Measurements from ENCODE around the gene PID1. TPM values are rescaled to one million over a fixed set of nuclear protein-coding genes. Genes with fewer than 3 reads are reported as not detected.

Gene PID1
- total RNA-seq, 1 experiment from 2014 or later, result not detected

DNA sequence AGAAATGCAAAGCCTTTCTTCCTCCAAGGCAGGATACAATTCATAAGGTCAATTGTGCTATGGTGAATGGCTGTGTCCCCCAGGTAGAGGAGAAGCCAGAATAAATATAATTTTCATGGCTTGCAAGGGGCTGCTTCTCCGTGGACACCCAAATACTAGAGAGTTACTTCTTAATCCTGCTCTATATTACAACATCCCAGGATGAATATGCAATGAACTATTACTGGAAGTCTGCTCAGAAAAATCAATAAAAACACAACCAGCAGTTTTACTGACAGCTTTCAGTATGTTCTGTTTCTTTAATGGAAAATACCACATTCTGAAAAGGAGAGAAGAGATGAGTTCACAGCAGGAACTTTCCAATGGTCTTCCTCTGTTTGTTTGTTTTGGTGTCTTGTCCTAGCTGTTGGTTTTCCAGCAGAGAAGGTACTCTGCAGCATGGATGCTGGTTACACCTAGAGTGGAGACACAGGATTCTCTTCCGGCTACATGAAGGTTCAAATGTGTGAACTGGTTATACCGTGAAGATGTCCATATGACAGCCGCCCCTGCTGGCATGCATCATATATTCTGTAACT, 213.0 kb downstream of the PID1 start:
- Histone ChIP-seq H3K4me2 (no peak overlapping the region), H3K4me3 (no peak overlapping the region), H3K36me3 (ENCODE audit: low read depth) (no peaks in the 10 kb centered on the region), H3F3A (ENCODE audit: insufficient read depth, low read depth) (no peaks in the 10 kb centered on the region), H3K9me3 (ENCODE audit: insufficient read depth, low read depth) (no peaks in the 10 kb centered on the region), H3K27me3 (ENCODE audit: insufficient read depth, low read depth) (no peaks in the 10 kb centered on the region), H3K79me2 (ENCODE audit: low read depth) (no peaks in the 10 kb centered on the region), H3K4me1 (replicated peaks; ENCODE audit: insufficient read depth) (no peaks in the 10 kb centered on the region), H3K27ac (no peak overlapping the region), H3K9me2 (ENCODE audit: insufficient read depth) (no peaks in the 10 kb centered on the region), H4K20me1 (ENCODE audit: insufficient read depth) (no peaks in the 10 kb centered on the region), H2AFZ (no peak overlapping the region)
- TF ChIP-seq, protein P1, sequence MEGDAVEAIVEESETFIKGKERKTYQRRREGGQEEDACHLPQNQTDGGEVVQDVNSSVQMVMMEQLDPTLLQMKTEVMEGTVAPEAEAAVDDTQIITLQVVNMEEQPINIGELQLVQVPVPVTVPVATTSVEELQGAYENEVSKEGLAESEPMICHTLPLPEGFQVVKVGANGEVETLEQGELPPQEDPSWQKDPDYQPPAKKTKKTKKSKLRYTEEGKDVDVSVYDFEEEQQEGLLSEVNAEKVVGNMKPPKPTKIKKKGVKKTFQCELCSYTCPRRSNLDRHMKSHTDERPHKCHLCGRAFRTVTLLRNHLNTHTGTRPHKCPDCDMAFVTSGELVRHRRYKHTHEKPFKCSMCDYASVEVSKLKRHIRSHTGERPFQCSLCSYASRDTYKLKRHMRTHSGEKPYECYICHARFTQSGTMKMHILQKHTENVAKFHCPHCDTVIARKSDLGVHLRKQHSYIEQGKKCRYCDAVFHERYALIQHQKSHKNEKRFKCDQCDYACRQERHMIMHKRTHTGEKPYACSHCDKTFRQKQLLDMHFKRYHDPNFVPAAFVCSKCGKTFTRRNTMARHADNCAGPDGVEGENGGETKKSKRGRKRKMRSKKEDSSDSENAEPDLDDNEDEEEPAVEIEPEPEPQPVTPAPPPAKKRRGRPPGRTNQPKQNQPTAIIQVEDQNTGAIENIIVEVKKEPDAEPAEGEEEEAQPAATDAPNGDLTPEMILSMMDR (conservative IDR thresholded peaks at IDR 0.05), result no peak
- TF ChIP-seq EZH2 (IDR thresholded peaks at IDR 0.05; ENCODE audit: low read depth), result no peak
- no TSS peak for BruUV-seq (replicated peaks)
- no peak for DNase-seq
- ChIA-PET POLR2A (ENCODE audit: unreplicated experiment) (no interaction called here), CTCF (interaction anchor here (0.7 kb wide), 1 partner anchor 734 kb away, joined by 4 read pairs; no protein-coding TSS in a partner anchor)
- intact Hi-C loops (cut with micrococcal nuclease; ENCODE audit: unreplicated experiment), result no loop called here

- ChIA-PET POLR2A (ENCODE audit: unreplicated experiment) (no interaction called here), CTCF (no interaction called here)
- Histone ChIP-seq H3F3A (ENCODE audit: insufficient read depth, low read depth) (no peaks in the 10 kb centered on the region), H3K4me1 (replicated peaks; ENCODE audit: insufficient read depth) (no peaks in the 10 kb centered on the region), H4K20me1 (ENCODE audit: insufficient read depth) (no peaks in the 10 kb centered on the region; the same call in 1 of the 2 replicates), H3K27ac (no peak overlapping the region), H3K79me2 (ENCODE audit: low read depth) (no peaks in the 10 kb centered on the region), H3K9me2 (ENCODE audit: insufficient read depth) (no peaks in the 10 kb centered on the region), H3K27me3 (ENCODE audit: insufficient read depth, low read depth) (no peaks in the 10 kb centered on the region), H3K4me2 (no peak overlapping the region), H3K9me3 (ENCODE audit: insufficient read depth, low read depth) (no peaks in the 10 kb centered on the region), H3K36me3 (ENCODE audit: low read depth) (no peaks in the 10 kb centered on the region), H3K4me3 (no peak overlapping the region), H2AFZ (no peak overlapping the region)
- intact Hi-C loops (cut with micrococcal nuclease; ENCODE audit: unreplicated experiment), result no loop called here
- TF ChIP-seq, protein P1 (conservative IDR thresholded peaks at IDR 0.05), result no peak
- no peak for TF ChIP-seq EZH2 (IDR thresholded peaks at IDR 0.05; ENCODE audit: low read depth)
- DNase-seq, result no peak
- no TSS peak for BruUV-seq (replicated peaks)
Measured at GRCh38 chr2:229054311-229054710, 216.8 kb downstream of the PID1 start.

- DNase-seq, result no peak
- POLR2A ChIA-PET (ENCODE audit: unreplicated experiment), result no interaction called here
- H3K9me2 ChIP-seq (ENCODE audit: insufficient read depth), result no peaks in the 10 kb centered on the region
- H3K27ac ChIP-seq, result no peak overlapping the region
- intact Hi-C loops (cut with micrococcal nuclease; ENCODE audit: unreplicated experiment), result no loop called here
- H3K36me3 ChIP-seq (ENCODE audit: low read depth), result no peaks in the 10 kb centered on the region
- H3K79me2 ChIP-seq (ENCODE audit: low read depth), result no peaks in the 10 kb centered on the region
- CTCF ChIA-PET, result no interaction called here
- no TSS peak for BruUV-seq (replicated peaks)
- no peaks in the 10 kb centered on the region for H3K4me1 ChIP-seq (replicated peaks; ENCODE audit: insufficient read depth)
- H3K27me3 ChIP-seq (ENCODE audit: insufficient read depth, low read depth), result no peaks in the 10 kb centered on the region
- no peak overlapping the region for H3K4me3 ChIP-seq
- no peak for TF ChIP-seq EZH2 (IDR thresholded peaks at IDR 0.05; ENCODE audit: low read depth)
- TF ChIP-seq, protein P1 (conservative IDR thresholded peaks at IDR 0.05), result no peak
- H3K4me2 ChIP-seq, result no peak overlapping the region
- H2AFZ ChIP-seq, result no peak overlapping the region
- H4K20me1 ChIP-seq (ENCODE audit: insufficient read depth), result no peaks in the 10 kb centered on the region; the same call in 1 of the 2 replicates
- H3K9me3 ChIP-seq (ENCODE audit: insufficient read depth, low read depth), result no peaks in the 10 kb centered on the region
- no peaks in the 10 kb centered on the region for H3F3A ChIP-seq (ENCODE audit: insufficient read depth, low read depth)
Measured at GRCh38 chr2:229051798-229052197, 219.3 kb downstream of the PID1 start.

All from PC-9 (cell line).